IPS-18a (cell line): ENCODE measurements around the gene PCK2.
A peak's percentile ranks its signal among the peaks of the same experiment; 100 is the strongest.

ENCODE experiments used
- H3K27ac ChIP-seq: one replicate; pipeline ENCODE4 v1.5.1; 2013; ENCODE audit warnings: low read length
- H3K27me3 ChIP-seq: one replicate; pipeline ENCODE4 v1.6.1; 2013; ENCODE audit warnings: mild to moderate bottlenecking, low read length; ENCODE audit not compliant: control insufficient read depth, insufficient read depth
- H3K36me3 ChIP-seq: one replicate; pipeline ENCODE4 v1.6.1; 2013; ENCODE audit warnings: low read depth, low read length; ENCODE audit not compliant: control insufficient read depth
- H3K4me1 ChIP-seq: one replicate; pipeline ENCODE4 v1.6.1; 2013; ENCODE audit warnings: low read depth, low read length; ENCODE audit not compliant: control insufficient read depth
- H3K4me3 ChIP-seq: one replicate; pipeline ENCODE4 v1.5.1; 2013; ENCODE audit warnings: low read length
- H3K9ac ChIP-seq: one replicate; pipeline ENCODE4 v1.6.1; 2013; ENCODE audit warnings: mild to moderate bottlenecking, low read length, moderate library complexity
- H3K9me3 ChIP-seq: one replicate; pipeline ENCODE4 v1.6.1; 2013; ENCODE audit warnings: low read depth, low read length; ENCODE audit not compliant: control insufficient read depth

Gene PCK2

GRCh38 chr14:24138396-24139271, 44.5 kb downstream of the PCK2 start:
- peaks cover 23% of the 10 kb centered on the region for H3K36me3 ChIP-seq

GRCh38 chr14:24139272-24139934, 45.3 kb downstream of the PCK2 start:
- Histone ChIP-seq H3K27ac (no peak overlapping the region), H3K4me3 (peak overlapping the region; percentile 97), H3K9me3 (no peaks in the 10 kb centered on the region), H3K4me1 (peaks cover 11% of the 10 kb centered on the region), H3K9ac (no peak overlapping the region), H3K36me3 (peaks cover 31% of the 10 kb centered on the region), H3K27me3 (no peaks in the 10 kb centered on the region)

More at GRCh38 chr14:24138396-24139271, 44.5 kb downstream of the PCK2 start:
- Histone ChIP-seq H3K27ac (no peak overlapping the region), H3K9ac (no peak overlapping the region), H3K4me1 (peaks cover 11% of the 10 kb centered on the region), H3K27me3 (no peaks in the 10 kb centered on the region), H3K9me3 (no peaks in the 10 kb centered on the region), H3K4me3 (no peak overlapping the region)

- H3K27ac ChIP-seq, result peak within 1 kb of the TSS; percentile 67
- H3K9ac ChIP-seq, result peak within 1 kb of the TSS; percentile 86
- H3K4me1 ChIP-seq, result peaks cover 15% of the 10 kb centered on the region
- peak within 1 kb of the TSS; percentile 97 for H3K4me3 ChIP-seq
- no peaks in the 10 kb centered on the region for H3K27me3 ChIP-seq
- peaks cover 36% of the 10 kb centered on the region for H3K36me3 ChIP-seq
- H3K9me3 ChIP-seq, result no peaks in the 10 kb centered on the region
Observed at GRCh38 chr14:24141097-24141880, 47.2 kb downstream of the PCK2 start, which contains the start of gene EMC9. Gene EMC9 (minus strand): TSS chr14:24141591. CDS start chr14:24141304, 287 bp downstream.

- Histone ChIP-seq H3K9ac (no peak overlapping the region), H3K4me3 (no peak overlapping the region), H3K27me3 (no peaks in the 10 kb centered on the region), H3K4me1 (peaks cover 12% of the 10 kb centered on the region), H3K27ac (no peak overlapping the region), H3K9me3 (no peaks in the 10 kb centered on the region), H3K36me3 (peaks cover 27% of the 10 kb centered on the region)
Observed at GRCh38 chr14:24143511-24143910, 49.4 kb downstream of the PCK2 start.

GRCh38 chr14:24144451-24144850, 50.3 kb downstream of the PCK2 start:
- Histone ChIP-seq H3K9me3 (no peaks in the 10 kb centered on the region), H3K27me3 (no peaks in the 10 kb centered on the region), H3K36me3 (peaks cover 22% of the 10 kb centered on the region), H3K27ac (no peak overlapping the region), H3K4me3 (no peak overlapping the region), H3K4me1 (peaks cover 12% of the 10 kb centered on the region), H3K9ac (no peak overlapping the region)

GRCh38 chr14:24145219-24145618, 51.1 kb downstream of the PCK2 start:
- Histone ChIP-seq H3K9me3 (no peaks in the 10 kb centered on the region), H3K4me1 (peaks cover 8% of the 10 kb centered on the region), H3K27ac (no peak overlapping the region), H3K4me3 (peak overlapping the region; percentile 97), H3K27me3 (no peaks in the 10 kb centered on the region), H3K9ac (no peak overlapping the region), H3K36me3 (peaks cover 28% of the 10 kb centered on the region)

GRCh38 chr14:24145690-24146452, 51.8 kb downstream of the PCK2 start:
- Histone ChIP-seq H3K36me3 (peaks cover 34% of the 10 kb centered on the region), H3K4me3 (peak overlapping the region; percentile 97), H3K27ac (peak overlapping the region; percentile 37), H3K9ac (peak overlapping the region; percentile 67), H3K4me1 (peaks cover 8% of the 10 kb centered on the region), H3K27me3 (no peaks in the 10 kb centered on the region), H3K9me3 (no peaks in the 10 kb centered on the region)

GRCh38 chr14:24146453-24146977, 52.4 kb downstream of the PCK2 start, which contains the start of gene PSME2:
Gene PSME2 (minus strand): TSS chr14:24146610. CDS start chr14:24146581, 29 bp downstream.
- Histone ChIP-seq H3K4me1 (peaks cover 8% of the 10 kb centered on the region), H3K9me3 (no peaks in the 10 kb centered on the region), H3K4me3 (peak within 1 kb of the TSS; percentile 97), H3K27me3 (no peaks in the 10 kb centered on the region), H3K9ac (peak within 1 kb of the TSS; percentile 71), H3K27ac (peak within 1 kb of the TSS; percentile 37), H3K36me3 (peaks cover 41% of the 10 kb centered on the region)

- Histone ChIP-seq H3K4me1 (peaks cover 8% of the 10 kb centered on the region), H3K4me3 (peak within 1 kb of the TSS; percentile 97), H3K36me3 (peaks cover 46% of the 10 kb centered on the region), H3K27ac (peak within 1 kb of the TSS; percentile 37), H3K9me3 (no peaks in the 10 kb centered on the region), H3K27me3 (no peaks in the 10 kb centered on the region), H3K9ac (peak within 1 kb of the TSS; percentile 71)
Observed at GRCh38 chr14:24146978-24147760, 53.1 kb downstream of the PCK2 start, which contains the start of gene RNF31. Gene RNF31 (plus strand): TSS chr14:24147498. CDS start chr14:24147699, 201 bp downstream.
